ENCODE data around the gene ACOT13. TPM values are rescaled to one million over a fixed set of nuclear protein-coding genes. Genes with fewer than 3 reads are reported as not detected.

The ACOT13 gene
- total RNA-seq, 1 experiment from 2014 or later = 55.6 TPM

DNA sequence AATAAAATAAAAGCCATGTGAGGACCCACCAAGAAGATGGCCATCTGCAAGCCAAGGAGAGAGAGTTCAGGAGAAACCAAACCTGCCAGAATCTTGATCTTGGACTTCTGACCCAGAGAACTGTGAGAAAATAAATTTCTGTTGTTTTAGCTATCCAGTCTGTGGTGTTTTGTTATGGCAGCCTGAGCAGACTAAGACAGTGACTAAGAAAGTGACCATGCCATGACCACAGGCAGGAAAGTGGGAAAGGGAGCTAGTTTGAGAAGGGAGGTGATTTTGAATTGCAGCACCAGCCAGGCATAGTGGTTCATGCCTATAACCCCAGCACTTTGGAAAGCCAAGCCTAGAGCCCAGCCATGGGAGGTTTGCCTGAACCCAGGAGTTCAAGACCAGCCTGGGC lies 74.0 kb downstream of the ACOT13 start:
- intact Hi-C loops (cut with micrococcal nuclease; ENCODE audit: unreplicated experiment) = no loop called here
- no peaks in the 10 kb centered on the region for H3K27me3 ChIP-seq (replicated peaks; ENCODE audit: control insufficient read depth, insufficient read depth, low read length)
- Mint-ChIP-seq H3K27me3 (ENCODE audit: insufficient read depth, unreplicated experiment) (no peaks in the 10 kb centered on the region), H3K27ac (ENCODE audit: unreplicated experiment) (no peak overlapping the region), H3K4me1 (ENCODE audit: low read depth, unreplicated experiment) (peaks cover 6% of the 10 kb centered on the region), H3K36me3 (ENCODE audit: insufficient read depth, unreplicated experiment) (no peaks in the 10 kb centered on the region), H3K4me3 (ENCODE audit: unreplicated experiment) (no peak overlapping the region), H3K9me3 (ENCODE audit: unreplicated experiment) (peaks cover 26% of the 10 kb centered on the region)
- H3K4me3 ChIP-seq (ENCODE audit: low read depth, low read length) = no peak overlapping the region
- ChIA-PET POLR2A (no interaction called here), CTCF (no interaction called here)
- TF ChIP-seq, protein P1, sequence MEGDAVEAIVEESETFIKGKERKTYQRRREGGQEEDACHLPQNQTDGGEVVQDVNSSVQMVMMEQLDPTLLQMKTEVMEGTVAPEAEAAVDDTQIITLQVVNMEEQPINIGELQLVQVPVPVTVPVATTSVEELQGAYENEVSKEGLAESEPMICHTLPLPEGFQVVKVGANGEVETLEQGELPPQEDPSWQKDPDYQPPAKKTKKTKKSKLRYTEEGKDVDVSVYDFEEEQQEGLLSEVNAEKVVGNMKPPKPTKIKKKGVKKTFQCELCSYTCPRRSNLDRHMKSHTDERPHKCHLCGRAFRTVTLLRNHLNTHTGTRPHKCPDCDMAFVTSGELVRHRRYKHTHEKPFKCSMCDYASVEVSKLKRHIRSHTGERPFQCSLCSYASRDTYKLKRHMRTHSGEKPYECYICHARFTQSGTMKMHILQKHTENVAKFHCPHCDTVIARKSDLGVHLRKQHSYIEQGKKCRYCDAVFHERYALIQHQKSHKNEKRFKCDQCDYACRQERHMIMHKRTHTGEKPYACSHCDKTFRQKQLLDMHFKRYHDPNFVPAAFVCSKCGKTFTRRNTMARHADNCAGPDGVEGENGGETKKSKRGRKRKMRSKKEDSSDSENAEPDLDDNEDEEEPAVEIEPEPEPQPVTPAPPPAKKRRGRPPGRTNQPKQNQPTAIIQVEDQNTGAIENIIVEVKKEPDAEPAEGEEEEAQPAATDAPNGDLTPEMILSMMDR (IDR thresholded peaks at IDR 0.05; ENCODE audit: insufficient read depth in 1 of 2, low read depth in 1 of 2, low read length in 1 of 2, severe bottlenecking in 1 of 2, unreplicated experiment in 1 of 2) = no peak
- no peaks in the 10 kb centered on the region for H3K4me1 ChIP-seq
- no peak for DNase-seq
- H3K36me3 ChIP-seq (ENCODE audit: control insufficient read depth, insufficient read depth, low read length) = no peaks in the 10 kb centered on the region
- no peaks in the 10 kb centered on the region for H3K9me3 ChIP-seq
- BruUV-seq (replicated peaks) = no TSS peak

DNA sequence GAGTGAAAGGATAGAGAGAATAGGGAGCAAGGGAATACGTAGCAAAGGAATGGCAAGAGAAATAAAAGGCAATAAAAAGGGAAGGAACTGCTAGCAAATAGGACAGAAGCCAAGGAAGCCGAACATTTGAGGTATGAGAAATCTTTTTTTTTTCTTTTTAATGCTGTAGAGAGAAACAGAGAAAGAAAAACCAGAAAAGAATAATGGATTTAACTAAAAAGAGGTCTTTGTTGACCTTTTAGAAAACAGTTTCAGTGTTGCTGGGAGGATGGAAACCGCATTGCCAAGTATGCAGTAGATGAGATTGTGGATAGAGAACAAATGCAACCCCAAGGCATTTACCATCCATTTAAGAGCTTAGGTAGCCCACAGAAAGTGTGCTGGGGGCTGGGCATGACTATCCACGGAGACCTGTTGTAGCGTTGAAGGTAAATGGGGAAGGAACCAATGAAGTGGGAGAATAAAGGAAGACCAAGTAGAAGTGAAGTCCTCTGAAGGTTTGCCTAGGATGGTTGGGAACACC lies 75.4 kb downstream of the ACOT13 start:
- Mint-ChIP-seq H3K4me3 (ENCODE audit: unreplicated experiment) (no peak overlapping the region), H3K27me3 (ENCODE audit: insufficient read depth, unreplicated experiment) (no peaks in the 10 kb centered on the region), H3K27ac (ENCODE audit: unreplicated experiment) (no peak overlapping the region), H3K9me3 (ENCODE audit: unreplicated experiment) (peaks cover 23% of the 10 kb centered on the region), H3K36me3 (ENCODE audit: insufficient read depth, unreplicated experiment) (no peaks in the 10 kb centered on the region), H3K4me1 (ENCODE audit: low read depth, unreplicated experiment) (no peaks in the 10 kb centered on the region)
- ChIA-PET CTCF (no interaction called here), POLR2A (no interaction called here)
- Histone ChIP-seq H3K4me1 (no peaks in the 10 kb centered on the region), H3K4me3 (ENCODE audit: low read depth, low read length) (no peak overlapping the region), H3K36me3 (ENCODE audit: control insufficient read depth, insufficient read depth, low read length) (no peaks in the 10 kb centered on the region), H3K9me3 (no peaks in the 10 kb centered on the region), H3K27me3 (replicated peaks; ENCODE audit: control insufficient read depth, insufficient read depth, low read length) (no peaks in the 10 kb centered on the region)
- TF ChIP-seq, protein P1 (IDR thresholded peaks at IDR 0.05; ENCODE audit: insufficient read depth in 1 of 2, low read depth in 1 of 2, low read length in 1 of 2, severe bottlenecking in 1 of 2, unreplicated experiment in 1 of 2) = no peak
- intact Hi-C loops (cut with micrococcal nuclease; ENCODE audit: unreplicated experiment) = no loop called here
- no TSS peak for BruUV-seq (replicated peaks)
- DNase-seq = no peak

DNA sequence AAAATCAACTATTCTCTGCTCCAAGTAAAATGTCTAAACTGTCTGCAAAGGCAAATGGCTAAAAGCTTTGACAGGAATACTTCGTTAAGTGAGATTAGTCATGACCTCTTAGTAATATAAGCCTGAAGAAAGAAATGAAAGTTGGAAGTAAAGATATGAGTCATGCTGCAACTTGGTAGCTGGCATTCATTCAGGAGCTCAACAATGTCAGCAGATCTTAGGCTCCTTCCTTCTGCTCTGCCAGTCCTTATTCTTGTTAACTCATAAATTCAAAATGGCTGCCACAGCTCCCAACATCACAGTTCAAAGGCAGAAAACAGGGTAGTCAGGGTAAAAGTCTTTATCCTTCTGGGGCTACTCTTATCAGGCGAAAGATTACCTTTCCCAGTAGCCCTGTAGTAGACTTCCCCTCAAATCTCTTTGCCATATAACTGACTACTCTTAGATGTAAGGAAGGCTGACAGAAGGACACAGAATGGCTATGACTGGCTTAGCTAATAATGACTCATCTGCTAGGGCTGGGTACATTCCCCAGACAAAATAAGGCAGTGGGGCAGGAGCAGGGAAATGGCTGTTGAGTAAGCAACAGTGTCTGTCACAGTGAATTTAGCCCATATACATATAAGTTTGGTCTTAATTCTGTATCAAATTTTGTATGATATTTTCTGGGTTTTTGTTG lies 76.5 kb downstream of the ACOT13 start:
- H3K27me3 Mint-ChIP-seq (ENCODE audit: insufficient read depth, unreplicated experiment) = no peaks in the 10 kb centered on the region
- CTCF ChIA-PET = interaction anchor here (0.6 kb wide), 1 partner anchor 148 kb away, joined by 4 read pairs; no protein-coding TSS in a partner anchor

More for the DNA sequence above, 76.5 kb downstream of the ACOT13 start:
- Histone ChIP-seq H3K9me3 (no peaks in the 10 kb centered on the region), H3K4me1 (no peaks in the 10 kb centered on the region), H3K4me3 (ENCODE audit: low read depth, low read length) (no peak overlapping the region), H3K27me3 (replicated peaks; ENCODE audit: control insufficient read depth, insufficient read depth, low read length) (no peaks in the 10 kb centered on the region), H3K36me3 (ENCODE audit: control insufficient read depth, insufficient read depth, low read length) (no peaks in the 10 kb centered on the region)
- Mint-ChIP-seq H3K4me3 (ENCODE audit: unreplicated experiment) (no peak overlapping the region), H3K9me3 (ENCODE audit: unreplicated experiment) (peaks cover 23% of the 10 kb centered on the region), H3K27ac (ENCODE audit: unreplicated experiment) (no peak overlapping the region), H3K36me3 (ENCODE audit: insufficient read depth, unreplicated experiment) (no peaks in the 10 kb centered on the region), H3K4me1 (ENCODE audit: low read depth, unreplicated experiment) (no peaks in the 10 kb centered on the region)
- BruUV-seq (replicated peaks) = no TSS peak
- intact Hi-C loops (cut with micrococcal nuclease; ENCODE audit: unreplicated experiment) = no loop called here
- TF ChIP-seq, protein P1 (IDR thresholded peaks at IDR 0.05; ENCODE audit: insufficient read depth in 1 of 2, low read depth in 1 of 2, low read length in 1 of 2, severe bottlenecking in 1 of 2, unreplicated experiment in 1 of 2) = no peak
- no peak for DNase-seq
- POLR2A ChIA-PET = no interaction called here
